Heart left ventricle (tissue), 16 donors: ENCODE results near the gene TSPAN14. TPM values are rescaled to one million over a fixed set of nuclear protein-coding genes. Genes with fewer than 3 reads are reported as not detected.

Experiments
- ATAC-seq, 4 donors: fragments of 200-7000 bp; cut with Tn5 transposase; one replicate each; pipeline ENCODE4 v1.9.1; 2020 to 2022; ENCODE audit warnings: moderate library complexity in 4 of 4, mild to moderate bottlenecking in 3 of 4, moderate number of reproducible peaks in 1 of 4
- DNase-seq, 5 donors: peaks; one replicate each; pipeline ENCODE4 v3.0.0-alpha.2; 2020
- H3K27ac ChIP-seq, 12 donors: fragments of 200-600 bp; sonication (generic) in 4 of 12; one replicate each; pipeline versions ENCODE4 v1.5.0 to v1.8.0; 2016 to 2022; ENCODE audit warnings: mild to moderate bottlenecking in 2 of 12
- H3K27me3 ChIP-seq, 9 donors: fragments of 200-600 bp; sonication (generic) in 2 of 9; one replicate each; pipeline versions ENCODE4 v1.5.1 to v1.8.0; 2016 to 2022; ENCODE audit warnings: mild to moderate bottlenecking in 3 of 9
- H3K36me3 ChIP-seq, 9 donors: fragments of 200-600 bp; sonication (generic) in 2 of 9; one replicate each; pipeline versions ENCODE4 v1.5.0 to v1.8.0; 2018 to 2022; ENCODE audit warnings: mild to moderate bottlenecking in 2 of 9
- H3K4me1 ChIP-seq, 12 donors: fragments of 200-600 bp; sonication (generic) in 4 of 12; one replicate each; pipeline versions ENCODE4 v1.5.0 to v1.8.0; 2016 to 2022; ENCODE audit warnings: mild to moderate bottlenecking in 3 of 12
- H3K4me3 ChIP-seq, 12 donors: fragments of 200-600 bp; sonication (generic) in 4 of 12; one replicate each; pipeline versions ENCODE4 v1.5.0 to v1.8.0; 2017 to 2022; ENCODE audit warnings: mild to moderate bottlenecking in 9 of 12, moderate library complexity in 4 of 12
- H3K9me3 ChIP-seq, 12 donors: fragments of 200-600 bp; sonication (generic) in 4 of 12; one replicate each; pipeline versions ENCODE4 v1.5.0 to v1.8.0; 2016 to 2022; ENCODE audit warnings: mild to moderate bottlenecking in 1 of 12
- CTCF ChIP-seq, 12 donors: fragments of 200-600 bp; sonication (generic) in 4 of 12; IDR thresholded peaks; one replicate each; pipeline versions ENCODE4 v1.5.0 to v1.8.0; 2018 to 2022; ENCODE audit warnings: antibody characterized with exemption in 12 of 12, mild to moderate bottlenecking in 5 of 12
- POLR2A ChIP-seq, 2 donors: fragments of 450-650 bp; IDR thresholded peaks; one replicate each; pipeline ENCODE4 v1.6.1; 2017; ENCODE audit warnings: antibody characterized with exemption in 2 of 2, mild to moderate bottlenecking in 2 of 2, moderate library complexity in 2 of 2
- WGBS, 4 donors: extraction: QIAGEN DNeasy Blood & Tissue Kit in 2 of 4; methylation state at CpG; one replicate each; pipeline versions ENCODE4 v1.1.5 to v1.1.7; 2013 to 2018; 5-methylcytosine and 5-hydroxymethylcytosine counted together
- intact Hi-C, 10 donors: fragments of 100-400 bp; cut with DNase I; formaldehyde crosslinking; loops; one replicate each; pipeline versions ENCODE4 v1.11.1 to v1.14.2; 2022
- long read RNA-seq, 3 donors: library from polyadenylated mRNA; unstranded; transcript quantifications; one replicate each; pipeline ENCODE4 v2.0.0, GENCODE V29; 2020 to 2021
- polyA plus RNA-seq, 2 donors: library from polyadenylated mRNA; stranded (reverse); fragments of 200-250 nt; gene quantifications; one replicate each; pipeline ENCODE4 v1.2.3, GENCODE V29; 2013
- total RNA-seq, 9 donors: library from RNA; depleted of rRNA in 2 of 9; stranded (reverse); fragments of >200 nt in 2 of 9; fragmentation: NEBNext Ultra II Directional in 3 of 9; extraction: Animal tissue kit (Norgen Biotek cat#: 25700) in 3 of 9; gene quantifications; one replicate each; pipeline versions ENCODE4 v1.1.0 to v1.2.4, GENCODE V29; 2016 to 2023
- donor health status: ischemic (EF 13 %, LVEDD 7.1; RV severe dilation, severe dysfunction).
- donor health status: healthy with polysubstance abuse.
- donor health status: DM: no; HTN: yes; CAD: no.
- donor health status: DM: no; HTN: no; CAD: no.
- donor health status: ischemic (EF 25% LVEDD 6.9; RV normal size, moderate dysfunction).
- donor health status: ischemic (EF 25% LVEDD 5.7; RV mildly dilated, moderate dysfunction).
- donor health status: healthy.
- donor health status: DM: yes; HTN: yes; CAD: no.
- donor health status: ischemic (EF 35%, LVEDD 5.7; RV mildly dilated, moderate dysfunction).
- donor health status: nonischemic (EF 11% LVEDD 7.7; RV severe dilation, severe dysfunction).
- donor health status: DM: yes; HTN: yes; CAD: no.
- donor health status: PGD.
- donor health status: ischemic (EF 29% LVEDD 5.4; RV normal size, mild dysfunction).
- donor health status: nonischemic (EF 23%, LVEDD 6.1; RV moderate dilation, normal function).

TSPAN14 gene
- total RNA-seq (10 to 100 TPM; 24.6 to 71.5 (median 39.6) TPM), polyA plus RNA-seq (10 to 100 TPM; 17.4 to 46.3 TPM)
- long read RNA-seq, donor 1, full-length matches to known transcripts, result 2 of 15 reads
- long read RNA-seq, donor 1, partial matches to known transcripts, result 1 of 15 reads
- long read RNA-seq, donor 1, other reads (novel, unspliced or antisense), result 12 of 15 reads
- long read RNA-seq, donor 2, full-length matches to known transcripts, result 20 of 56 reads
- long read RNA-seq, donor 2, partial matches to known transcripts, result 7 of 56 reads
- long read RNA-seq, donor 2, other reads (novel, unspliced or antisense), result 29 of 56 reads
- long read RNA-seq, donor 3, full-length matches to known transcripts, result 3 of 24 reads
- long read RNA-seq, donor 3, partial matches to known transcripts, result 3 of 24 reads
- long read RNA-seq, donor 3, other reads (novel, unspliced or antisense), result 18 of 24 reads

GRCh38 chr10:80453842-80454512, at the start of gene TSPAN14:
Gene TSPAN14 (plus strand): TSS chr10:80454310. CDS start chr10:80489234, 34,924 bp downstream.
- ATAC-seq (peak; percentile 82 to 92 (median 90)), DNase-seq (peak; percentile 88 to 93 (median 91))
- peak within 1 kb of the TSS; percentile 64 to 100 (median 95) for H3K4me3 ChIP-seq
- peaks cover 0 to 9% (median 0%) of the 10 kb centered on the region in 12 donors for H3K9me3 ChIP-seq
- 0% methylated on average over 13 to 93 of the region's 97 CpGs for WGBS, 4 donors
- H3K4me1 ChIP-seq, result peaks cover 3 to 77% (median 37%) of the 10 kb centered on the region in 12 donors
- intact Hi-C loops, result loop anchor here in 5 of 10 donors (2.0 to 5.0 kb wide), 2 partner anchors 47 to 51 kb away; partner anchors contain the start of gene PRXL2A (in 1 of the 5)
- peaks cover 0 to 5% (median 0%) of the 10 kb centered on the region in 9 donors for H3K36me3 ChIP-seq
- no peaks in the 10 kb centered on the region for H3K27me3 ChIP-seq
- H3K27ac ChIP-seq, result peak within 1 kb of the TSS; percentile 93 to 100 (median 99)
- TF ChIP-seq CTCF (IDR thresholded peaks at IDR 0.05), result peak in 1 of 12 donors; percentile 7
- TF ChIP-seq POLR2A (IDR thresholded peaks at IDR 0.05), result peak in 1 of 2 donors; percentile 67

GRCh38 chr10:80405035-80405434, 49.1 kb upstream of the TSPAN14 start:
- Histone ChIP-seq H3K9me3 (no peaks in the 10 kb centered on the region), H3K36me3 (no peaks in the 10 kb centered on the region), H3K4me1 (peaks cover 0 to 27% (median 21%) of the 10 kb centered on the region in 12 donors), H3K27me3 (peaks cover 0 to 6% (median 0%) of the 10 kb centered on the region in 9 donors), H3K27ac (peak overlapping the region in 7 of 12 donors; percentile 30 to 67 (median 53)), H3K4me3 (no peak overlapping the region)
- ATAC-seq (no peak), DNase-seq (no peak)
- WGBS, 4 donors, result 91 to 100% (median 93%) methylated on average over 1 of the region's 1 CpG
- TF ChIP-seq POLR2A (IDR thresholded peaks at IDR 0.05) (no peak), CTCF (IDR thresholded peaks at IDR 0.05) (no peak)
- intact Hi-C loops, result loop anchor here in 1 of 10 donors (5.0 kb wide), 1 partner anchor 47 kb away; the partner anchor contains the start of gene TSPAN14

GRCh38 chr10:80405626-80406025, 48.5 kb upstream of the TSPAN14 start:
- 65 to 80% (median 70%) methylated on average over 4 of the region's 4 CpGs for WGBS, 4 donors
- no peak for ATAC-seq

More at GRCh38 chr10:80405626-80406025, 48.5 kb upstream of the TSPAN14 start:
- H3K4me1 ChIP-seq, result peaks cover 0 to 32% (median 27%) of the 10 kb centered on the region in 12 donors
- peaks cover 0 to 6% (median 0%) of the 10 kb centered on the region in 9 donors for H3K27me3 ChIP-seq
- no peaks in the 10 kb centered on the region for H3K9me3 ChIP-seq
- intact Hi-C loops, result loop anchor here in 1 of 10 donors (5.0 kb wide), 1 partner anchor 47 kb away; the partner anchor contains the start of gene TSPAN14
- peak in 1 of 5 donors; percentile 21 for DNase-seq
- H3K4me3 ChIP-seq, result no peak overlapping the region
- peak overlapping the region in 10 of 12 donors; percentile 8 to 67 (median 45) for H3K27ac ChIP-seq
- no peaks in the 10 kb centered on the region for H3K36me3 ChIP-seq
- TF ChIP-seq POLR2A (IDR thresholded peaks at IDR 0.05), result no peak
- no peak for TF ChIP-seq CTCF (IDR thresholded peaks at IDR 0.05)
